HG03135 (cell line): ENCODE data around the gene GASK1B.

Experiments
- ATAC-seq: cut with Tn5 transposase; IDR thresholded peaks from one replicate; pipeline ENCODE4 v1.9.1; 2021; ENCODE audit warnings: mild to moderate bottlenecking, moderate library complexity; ENCODE audit not compliant: unreplicated experiment

Gene GASK1B

DNA sequence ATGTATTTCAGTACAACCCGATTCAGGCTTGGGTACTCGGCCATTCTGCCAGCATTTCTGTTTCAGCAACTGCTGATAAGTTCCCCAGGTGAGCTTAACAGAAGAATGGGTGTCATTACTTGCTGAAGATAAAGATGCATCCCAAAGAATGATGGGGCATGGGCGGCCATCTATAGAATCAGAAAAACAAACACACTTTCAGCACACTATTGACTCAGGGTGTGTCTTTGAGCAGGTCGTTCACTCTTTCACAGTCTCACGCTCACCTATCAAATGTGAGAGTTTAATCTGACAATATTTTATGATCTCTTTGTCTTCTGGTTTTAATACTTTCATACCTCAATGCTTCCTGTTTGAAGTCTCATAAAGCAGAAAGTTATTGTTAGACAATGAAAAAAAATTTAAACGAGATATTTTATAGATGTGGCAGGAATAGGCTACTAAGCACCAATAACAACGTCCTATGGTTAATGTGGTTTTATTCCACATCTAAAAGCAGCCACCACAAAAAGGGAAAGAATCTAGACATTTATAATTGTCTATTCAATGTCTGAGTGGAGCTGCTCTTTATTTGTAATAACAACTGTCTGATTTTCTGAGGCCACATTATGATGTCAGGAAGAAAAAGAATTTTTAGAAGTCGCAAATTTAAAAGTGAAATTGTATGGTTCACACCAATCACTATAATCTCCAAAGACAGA lies 17.0 kb downstream of the GASK1B start:
- no peak for ATAC-seq

DNA sequence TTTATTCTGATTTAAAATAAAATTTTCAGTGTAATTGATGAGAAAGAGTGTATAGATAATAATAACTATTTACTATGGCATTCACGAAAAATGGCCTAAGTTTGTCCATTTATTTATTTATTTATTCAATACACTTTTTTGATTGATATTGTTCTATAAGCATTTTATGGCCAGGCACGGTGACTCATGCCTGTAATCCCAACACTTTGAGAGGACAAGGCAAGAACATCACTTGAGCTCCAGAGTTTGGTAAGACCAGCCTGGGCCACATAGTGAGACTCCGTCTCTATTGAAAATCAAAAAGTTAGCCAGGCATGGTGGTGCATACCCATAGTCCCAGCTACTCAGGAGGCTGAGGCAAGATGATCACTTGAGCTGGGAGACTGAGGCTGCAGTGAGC lies 25.7 kb downstream of the GASK1B start:
- ATAC-seq: no peak

- no peak for ATAC-seq
Observed at GRCh38 chr4:158146736-158147135, 26.1 kb downstream of the GASK1B start.

DNA sequence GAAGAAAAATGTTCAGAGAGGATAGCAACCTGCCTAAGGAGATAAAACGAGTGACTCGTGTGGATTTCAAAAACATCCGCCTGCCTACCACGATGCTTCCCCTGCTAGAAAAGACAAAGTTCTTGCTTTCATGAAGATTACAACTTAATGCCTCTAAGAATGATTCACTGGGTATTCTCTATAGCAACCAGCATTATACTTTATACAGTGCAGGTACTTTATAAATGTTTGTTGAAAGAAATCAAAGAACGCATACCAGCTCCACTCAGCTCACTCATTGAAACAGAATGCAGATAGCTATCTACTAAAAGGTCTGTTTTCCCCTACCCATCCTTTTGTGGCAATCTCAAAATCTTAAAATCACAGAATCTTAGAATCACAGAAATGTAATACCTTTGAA lies 33.7 kb downstream of the GASK1B start:
- no peak for ATAC-seq

- no peak for ATAC-seq
Observed at GRCh38 chr4:158134222-158134621, 38.6 kb downstream of the GASK1B start.

GRCh38 chr4:158133551-158133950 lies 39.3 kb downstream of the GASK1B start:
- no peak for ATAC-seq

DNA sequence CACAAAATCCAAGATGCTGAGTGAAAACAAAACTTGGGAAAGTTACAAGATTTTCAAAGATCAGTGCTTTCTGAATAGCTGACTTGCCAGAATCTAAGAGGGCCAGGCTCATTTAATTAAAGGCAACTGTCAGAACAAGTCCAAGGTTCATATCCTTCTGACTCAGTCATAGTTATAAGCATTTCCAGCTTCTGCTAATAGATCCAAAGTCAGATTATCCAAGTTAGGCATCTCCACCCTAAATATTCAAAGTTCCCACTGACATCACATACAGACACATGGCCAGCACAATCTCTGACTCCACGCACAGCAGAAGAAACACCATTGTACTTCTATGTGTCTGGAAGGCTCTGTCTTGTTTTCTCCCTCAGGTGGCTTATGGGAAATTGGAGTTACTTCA lies 41.8 kb downstream of the GASK1B start:
- ATAC-seq: no peak

GRCh38 chr4:158130204-158130603 lies 42.6 kb downstream of the GASK1B start:
- ATAC-seq: no peak

DNA sequence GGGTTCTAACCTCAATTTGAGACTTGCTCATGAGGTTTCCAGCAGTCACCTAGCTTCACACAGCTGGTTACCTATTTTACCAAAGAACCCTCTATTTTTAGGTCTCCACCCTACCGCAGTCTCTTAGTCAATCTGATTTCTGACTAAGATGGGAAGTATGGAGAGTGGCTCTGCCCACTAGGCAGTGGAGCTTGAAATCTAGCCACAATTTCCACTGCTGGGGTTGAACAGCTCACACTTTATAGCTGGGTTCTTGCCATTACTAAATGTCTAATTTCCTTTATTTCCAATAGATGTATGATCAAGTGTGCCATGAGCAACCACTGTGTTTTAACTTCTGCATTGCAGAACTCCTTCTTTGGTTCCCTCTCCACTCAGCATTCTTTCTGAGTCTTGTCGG lies 43.1 kb downstream of the GASK1B start:
- peak; percentile 84 for ATAC-seq

- no peak for ATAC-seq
Observed at GRCh38 chr4:158128540-158128939, 44.3 kb downstream of the GASK1B start.

GRCh38 chr4:158125310-158125709 lies 47.5 kb downstream of the GASK1B start:
- no peak for ATAC-seq
